Ecto neural progenitor cell (in vitro differentiated cells): ENCODE measurements around the gene SMTN.
"Not testable (repeated sequence)": the region's sequence is repeated elsewhere in the genome, so short reads cannot be mapped to it uniquely, and the experiment has no call there.

Source experiments
- DNase-seq: peaks from one replicate; pipeline ENCODE4 v3.0.0-alpha.2; 2018; ENCODE audit warnings: low spot score

SMTN gene

DNA sequence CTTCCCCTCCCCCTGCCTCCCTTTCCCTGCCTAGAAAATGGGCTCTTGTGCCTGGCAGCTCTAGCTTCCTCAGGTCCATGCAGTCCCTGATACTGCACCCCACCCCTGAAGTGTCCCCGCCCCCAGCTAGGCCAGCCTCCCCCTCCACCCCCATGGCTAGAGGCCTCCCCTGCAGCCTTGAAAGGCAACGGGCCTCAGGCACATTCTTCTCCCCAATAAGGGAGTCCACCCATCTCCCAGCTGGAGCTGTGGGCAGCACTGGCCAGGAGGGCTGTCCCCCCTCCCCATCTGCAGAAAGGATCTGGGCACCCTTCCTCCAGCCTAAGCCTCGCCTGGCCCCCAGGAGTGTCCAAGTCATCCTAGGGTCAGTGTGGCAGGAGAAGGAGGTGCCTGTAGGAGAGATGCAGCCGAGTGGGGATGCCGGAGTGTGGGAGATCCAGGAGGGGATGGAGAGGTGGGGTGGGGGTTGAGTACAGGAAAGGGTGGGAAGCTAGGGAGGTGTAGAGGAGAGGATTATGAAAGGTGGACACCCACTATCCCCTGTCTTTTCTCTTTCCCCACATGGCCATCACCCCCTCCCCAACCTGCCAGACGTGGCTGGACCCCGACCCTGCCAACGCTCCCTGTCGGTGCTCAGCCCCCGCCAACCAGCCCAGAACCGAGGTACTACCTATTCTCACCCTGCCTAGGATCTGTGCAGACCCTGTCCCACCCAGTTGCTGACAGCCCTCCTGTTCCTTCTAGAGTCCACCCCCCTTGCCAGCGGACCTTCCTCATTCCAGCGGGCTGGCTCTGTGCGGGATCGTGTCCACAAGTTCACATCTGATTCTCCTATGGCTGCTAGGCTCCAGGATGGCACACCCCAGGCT is 9.3 kb downstream of the SMTN start:
- peak; percentile 41 for DNase-seq

DNA sequence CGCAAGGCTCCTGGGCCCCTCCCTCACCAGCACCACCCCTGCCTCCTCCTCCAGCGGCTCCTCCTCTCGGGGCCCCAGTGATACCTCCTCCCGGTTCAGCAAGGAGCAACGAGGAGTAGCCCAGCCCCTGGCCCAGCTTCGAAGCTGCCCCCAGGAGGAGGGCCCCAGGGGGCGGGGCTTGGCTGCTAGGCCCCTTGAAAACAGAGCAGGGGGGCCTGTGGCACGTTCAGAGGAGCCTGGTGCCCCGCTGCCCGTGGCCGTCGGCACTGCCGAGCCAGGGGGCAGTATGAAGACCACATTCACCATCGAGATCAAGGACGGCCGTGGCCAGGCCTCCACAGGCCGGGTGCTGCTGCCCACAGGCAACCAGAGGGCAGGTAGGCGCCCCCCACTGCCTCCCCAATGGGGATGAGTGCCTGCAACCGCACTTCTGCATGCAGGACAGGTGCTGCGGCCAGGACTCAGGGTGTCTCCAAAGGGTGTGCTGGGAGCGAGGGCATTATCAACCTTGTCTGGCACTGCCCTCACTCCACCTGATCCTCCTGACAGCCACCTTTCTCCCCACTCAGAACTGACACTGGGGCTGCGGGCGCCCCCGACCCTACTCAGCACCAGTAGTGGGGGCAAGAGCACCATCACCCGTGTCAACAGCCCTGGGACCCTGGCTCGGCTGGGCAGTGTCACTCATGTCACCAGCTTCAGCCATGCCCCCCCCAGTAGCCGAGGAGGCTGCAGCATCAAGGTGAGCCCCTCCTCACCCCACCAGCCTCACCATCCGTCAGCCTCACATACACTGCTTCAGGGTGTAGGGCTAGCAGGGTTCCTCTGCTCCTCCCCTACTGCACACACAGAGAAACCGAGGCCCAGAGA is 10.2 kb downstream of the SMTN start:
- DNase-seq: peak; percentile 49

DNA sequence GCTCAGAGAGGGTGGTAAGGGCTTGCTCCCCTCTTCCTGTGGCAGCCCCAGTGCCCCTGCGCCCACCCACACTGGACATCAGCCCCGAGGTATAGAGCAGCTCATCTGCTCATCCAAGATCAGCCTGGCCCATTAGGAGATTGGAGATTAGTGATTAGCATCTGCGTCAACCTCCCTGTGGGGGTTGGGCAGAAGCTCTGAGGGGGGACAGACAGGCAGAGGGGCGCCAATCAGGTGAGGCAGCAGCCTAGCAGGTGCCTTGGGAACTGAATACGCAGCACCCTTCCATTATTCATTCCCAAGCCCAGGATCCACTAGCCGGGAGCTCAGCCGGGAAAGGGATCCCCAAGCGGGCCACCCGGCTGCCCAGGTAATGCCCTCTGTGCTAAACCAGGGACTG is 11.0 kb downstream of the SMTN start:
- peak; percentile 37 for DNase-seq

DNA sequence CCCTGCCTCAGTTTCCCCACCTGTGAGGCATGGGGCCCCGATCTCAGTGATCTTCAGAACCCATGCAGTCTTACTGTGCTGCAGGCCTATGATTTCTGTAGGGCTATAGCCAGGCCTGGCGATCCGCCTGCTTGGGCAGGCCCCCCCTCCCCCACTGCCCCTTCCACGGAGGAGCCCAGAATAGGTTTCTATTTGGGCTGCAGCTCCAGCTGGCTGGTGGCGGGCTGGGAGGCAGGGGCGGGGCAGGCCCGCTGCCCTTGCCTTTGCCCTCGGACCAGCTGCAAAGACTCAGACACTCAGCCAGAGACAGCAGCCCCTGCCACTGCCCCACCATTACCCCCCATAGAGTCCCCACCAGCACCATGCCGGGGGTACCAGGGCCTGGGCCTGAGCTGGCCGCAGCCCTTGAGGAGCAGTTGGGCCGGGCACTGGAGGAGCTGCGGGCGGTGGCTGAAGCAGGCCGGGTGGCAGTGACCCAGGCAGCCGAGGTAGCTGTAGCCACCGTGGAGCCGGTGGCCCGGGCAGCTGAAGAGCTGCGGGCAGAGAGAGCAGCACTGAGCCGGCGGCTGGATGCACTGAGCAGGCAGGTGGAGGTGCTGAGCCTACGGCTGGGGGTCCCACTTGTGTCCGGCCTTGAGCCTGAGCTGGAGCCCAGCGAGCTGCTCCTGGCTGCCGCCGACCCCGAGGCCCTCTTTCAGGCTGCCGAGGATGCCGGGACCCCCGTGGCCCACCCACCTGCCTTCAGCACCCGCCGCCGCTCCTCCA is 12.2 kb downstream of the SMTN start:
- peak; percentile 42 for DNase-seq

DNA sequence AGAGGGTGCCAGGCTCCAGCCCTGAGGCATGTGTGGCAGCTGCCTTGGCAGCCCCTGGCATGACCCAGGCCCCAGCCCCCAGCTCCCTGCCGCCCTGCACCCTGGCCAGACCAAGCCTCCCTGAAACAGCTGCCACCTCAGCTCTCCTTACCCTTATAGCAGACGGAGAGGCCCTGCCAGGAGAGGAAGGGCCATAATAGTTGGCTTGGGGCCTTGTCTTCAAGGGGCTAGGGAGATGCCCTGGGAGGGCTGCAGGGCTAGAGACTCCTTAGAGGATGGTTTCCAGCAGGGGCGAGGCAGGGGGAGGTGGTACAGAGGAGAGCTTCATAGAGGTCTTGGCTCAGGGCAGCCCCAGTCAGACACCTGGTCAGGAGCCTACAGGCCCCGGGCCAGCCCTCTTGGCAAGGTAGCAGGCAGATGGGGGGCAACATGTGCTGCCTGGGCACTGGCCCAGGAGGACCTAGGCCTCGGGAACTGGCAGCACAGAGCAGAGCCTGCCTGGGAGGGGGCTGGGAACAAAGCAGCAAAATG is 13.0 kb downstream of the SMTN start:
- DNase-seq: peak; percentile 38

DNA sequence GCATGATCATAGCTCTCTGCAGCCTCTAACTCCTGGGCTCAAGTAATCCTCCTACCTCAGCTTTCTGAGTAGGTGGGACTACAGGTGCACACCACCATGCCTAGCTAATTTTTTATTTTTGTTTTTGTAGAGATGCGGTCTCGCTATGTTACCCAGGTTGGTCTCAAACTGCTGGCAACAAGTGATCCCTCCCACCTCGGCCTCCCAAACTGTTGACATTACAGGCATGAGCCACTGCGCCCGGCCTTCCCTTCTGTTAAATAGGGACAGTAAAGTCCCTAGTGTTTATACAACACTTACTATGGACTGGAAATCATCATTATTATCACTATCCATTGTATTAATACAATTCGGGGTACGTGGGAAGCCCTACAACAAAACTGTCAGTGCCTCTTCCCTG is 13.6 kb downstream of the SMTN start:
- DNase-seq: no peak

DNA sequence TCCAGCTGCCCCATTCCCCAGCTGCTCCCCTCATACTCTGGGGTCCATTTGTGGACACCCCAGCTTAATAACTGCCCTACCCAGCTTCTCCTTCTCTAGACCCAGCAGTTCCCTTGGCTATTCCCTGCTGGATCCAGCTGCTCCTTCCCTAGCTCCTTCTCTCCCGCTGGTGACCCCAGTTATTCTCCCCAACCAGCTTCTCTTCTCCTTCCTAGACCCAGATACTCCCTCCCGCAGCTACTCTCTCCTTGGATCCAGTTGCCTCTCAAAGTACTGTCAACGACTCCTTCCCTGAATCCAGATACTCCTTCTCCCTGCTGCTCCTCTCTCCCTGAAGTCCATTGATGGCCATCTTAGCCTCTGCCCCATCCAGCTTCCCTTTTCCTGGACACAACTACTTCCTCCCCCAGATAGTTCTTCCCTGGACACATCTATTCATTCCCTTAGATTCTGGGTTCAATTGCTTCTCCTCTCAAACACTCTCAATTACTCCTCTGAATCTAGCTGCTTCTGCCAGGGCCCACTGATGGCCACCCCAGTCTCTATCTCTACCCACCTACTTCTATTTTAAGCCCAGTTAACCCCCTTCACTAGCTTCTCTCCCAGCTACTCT is 14.6 kb downstream of the SMTN start:
- DNase-seq: no peak

DNA sequence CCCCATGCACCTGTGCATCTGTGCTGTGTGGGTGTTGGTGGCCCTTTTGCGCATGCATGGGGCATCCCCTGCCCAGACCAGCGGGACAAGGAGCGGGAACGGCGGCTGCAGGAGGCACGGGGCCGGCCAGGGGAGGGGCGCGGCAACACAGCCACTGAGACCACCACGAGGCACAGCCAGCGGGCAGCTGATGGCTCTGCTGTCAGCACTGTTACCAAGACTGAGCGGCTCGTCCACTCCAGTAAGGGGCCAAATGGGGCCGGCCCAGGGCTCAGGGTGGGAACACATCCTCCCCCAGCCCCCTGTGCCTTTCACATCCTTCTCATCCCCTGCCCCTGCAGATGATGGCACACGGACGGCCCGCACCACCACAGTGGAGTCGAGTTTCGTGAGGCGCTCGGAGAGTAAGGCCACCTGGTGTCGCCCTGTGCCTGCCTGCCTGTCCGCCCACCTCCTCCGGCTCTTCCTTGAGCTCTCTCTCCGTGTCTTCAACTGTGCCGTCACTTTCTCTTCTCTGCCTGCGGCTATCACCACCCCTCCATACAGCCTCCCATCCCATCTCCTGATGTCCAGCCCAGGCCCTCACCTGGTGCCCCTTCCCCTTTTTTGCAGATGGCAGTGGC is 15.7 kb downstream of the SMTN start:
- no peak for DNase-seq

DNA sequence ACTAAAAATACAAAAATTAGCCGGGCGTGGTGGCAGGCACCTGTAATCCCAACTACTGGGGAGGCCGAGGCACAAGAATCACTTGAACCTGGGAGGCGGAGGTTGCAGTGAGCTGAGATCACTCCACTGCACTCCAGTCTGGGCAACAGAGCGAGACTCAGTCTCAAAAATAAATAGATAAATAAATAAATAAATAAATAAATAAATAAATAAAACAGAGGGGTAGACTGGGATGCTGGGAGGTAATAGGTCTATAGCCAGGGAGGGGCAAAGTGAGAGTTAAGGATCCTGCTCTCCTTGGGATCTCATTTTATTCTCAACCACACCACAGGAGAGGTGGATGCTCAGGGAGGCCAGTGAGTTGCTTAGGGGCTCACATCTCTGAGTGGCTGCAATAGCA is 16.4 kb downstream of the SMTN start:
- DNase-seq: not testable (repeated sequence)

DNA sequence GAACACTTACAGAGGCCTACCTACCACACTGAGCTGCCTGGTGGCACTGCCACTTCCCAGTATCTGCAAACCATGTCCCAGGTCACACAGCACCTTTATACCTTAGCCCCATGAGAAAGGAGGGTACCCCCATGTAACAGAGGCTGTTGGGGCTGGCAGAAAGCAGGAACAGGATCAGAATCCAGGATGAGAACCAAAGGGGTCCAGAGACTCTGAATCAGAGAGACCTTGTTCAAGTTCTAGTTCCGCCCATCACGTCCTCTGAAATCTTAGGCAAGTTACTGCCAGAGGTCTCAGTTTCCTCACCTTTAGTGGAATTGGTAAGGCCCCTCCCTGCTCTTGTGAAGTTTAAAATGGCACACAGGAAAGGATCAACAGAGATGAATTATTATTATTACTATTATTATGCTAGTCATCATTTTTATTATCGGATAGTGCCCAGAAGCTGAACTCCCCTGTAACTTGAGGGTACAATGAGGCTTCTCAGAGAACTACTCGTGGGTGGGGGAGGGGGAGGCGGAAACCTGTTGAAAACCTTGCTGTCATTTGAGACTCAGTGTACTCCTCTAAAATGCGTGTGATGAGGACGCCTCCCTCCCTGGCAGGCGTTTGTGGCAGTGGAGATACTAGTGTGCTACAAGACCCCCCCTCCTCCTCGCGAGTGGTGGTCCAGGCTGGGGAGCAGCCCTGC is 17.0 kb downstream of the SMTN start:
- DNase-seq: no peak

DNA sequence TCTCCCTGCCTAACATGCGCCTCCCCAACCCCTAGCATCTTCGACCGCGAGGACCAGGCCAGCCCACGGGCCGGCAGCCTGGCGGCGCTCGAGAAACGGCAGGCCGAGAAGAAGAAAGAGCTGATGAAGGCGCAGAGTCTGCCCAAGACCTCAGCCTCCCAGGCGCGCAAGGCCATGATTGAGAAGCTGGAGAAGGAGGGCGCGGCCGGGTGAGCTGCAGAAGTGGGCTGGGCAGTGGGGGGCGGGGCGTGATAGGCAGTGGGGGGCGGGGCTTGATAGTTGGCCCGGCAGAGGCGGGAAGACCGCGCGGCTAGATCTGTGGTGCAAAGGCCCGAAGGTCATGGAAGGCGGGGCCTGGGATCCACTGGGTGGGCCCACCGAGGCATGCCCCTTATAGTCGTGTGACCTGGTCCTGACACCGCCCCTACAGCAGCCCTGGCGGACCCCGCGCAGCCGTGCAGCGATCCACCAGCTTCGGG is 17.6 kb downstream of the SMTN start:
- peak; percentile 90 for DNase-seq

DNA sequence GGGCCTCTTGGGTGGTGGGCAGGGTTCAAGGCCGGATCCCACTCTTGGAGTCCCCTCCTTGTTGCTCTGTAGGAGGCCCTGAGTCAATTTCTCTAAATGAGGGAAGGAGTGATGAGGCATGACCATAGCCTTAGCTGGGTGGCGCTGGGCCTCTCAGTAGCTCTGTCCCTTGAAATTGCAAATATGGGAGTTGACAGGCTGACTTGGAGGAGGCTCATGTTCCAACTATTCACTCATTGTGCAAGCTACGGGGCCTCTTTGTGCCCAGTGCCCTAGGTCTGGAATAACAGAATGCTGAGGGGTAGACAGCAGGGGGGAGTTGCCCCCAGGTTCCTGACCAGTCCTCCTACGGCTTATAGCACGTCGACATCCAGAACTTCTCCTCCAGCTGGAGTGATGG is 18.3 kb downstream of the SMTN start:
- DNase-seq: no peak

DNA sequence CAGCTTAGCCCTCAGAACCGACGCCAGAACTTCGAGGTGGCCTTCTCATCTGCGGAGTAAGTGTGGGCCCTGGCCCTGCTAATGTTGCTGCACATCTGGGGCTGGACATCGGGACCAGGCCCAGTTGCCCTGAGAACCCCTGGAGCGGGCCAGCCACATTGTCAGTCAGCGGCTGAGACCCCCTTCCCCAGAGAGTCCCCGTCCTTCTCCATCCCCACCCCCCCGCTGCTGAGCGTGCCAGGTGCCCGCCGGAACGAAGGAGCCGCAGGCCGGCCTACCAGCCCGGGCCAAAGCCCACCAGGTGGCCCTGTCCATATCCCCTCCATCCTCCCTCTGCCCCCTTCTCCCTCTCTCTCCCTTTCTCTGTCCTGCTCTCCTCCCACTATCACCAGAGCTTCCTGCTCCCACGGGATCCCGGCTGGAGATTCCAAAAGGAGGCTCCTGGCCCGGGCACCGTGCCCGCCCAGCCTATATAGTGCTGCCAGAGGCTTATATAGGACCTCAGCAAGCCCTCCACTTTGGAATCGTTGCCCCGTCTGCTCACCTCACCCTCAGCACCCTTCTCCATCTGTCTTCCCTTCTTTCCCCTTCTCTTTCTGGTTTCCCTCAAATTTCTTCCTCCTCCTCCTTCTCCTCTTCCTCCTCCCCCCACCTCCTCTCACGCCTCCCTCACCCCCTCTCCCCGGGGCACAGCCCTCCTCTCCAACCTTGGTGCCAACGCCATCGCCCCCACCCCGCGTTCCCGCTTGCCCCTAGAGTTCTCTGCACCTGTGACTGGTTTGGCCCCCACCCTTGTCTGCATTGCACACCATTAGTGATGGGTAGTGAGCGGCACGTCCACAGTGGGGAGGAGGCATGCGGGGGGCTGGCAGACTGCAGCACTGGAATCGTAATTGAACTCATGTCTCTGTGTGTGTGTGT is 19.0 kb downstream of the SMTN start:
- no peak for DNase-seq

DNA sequence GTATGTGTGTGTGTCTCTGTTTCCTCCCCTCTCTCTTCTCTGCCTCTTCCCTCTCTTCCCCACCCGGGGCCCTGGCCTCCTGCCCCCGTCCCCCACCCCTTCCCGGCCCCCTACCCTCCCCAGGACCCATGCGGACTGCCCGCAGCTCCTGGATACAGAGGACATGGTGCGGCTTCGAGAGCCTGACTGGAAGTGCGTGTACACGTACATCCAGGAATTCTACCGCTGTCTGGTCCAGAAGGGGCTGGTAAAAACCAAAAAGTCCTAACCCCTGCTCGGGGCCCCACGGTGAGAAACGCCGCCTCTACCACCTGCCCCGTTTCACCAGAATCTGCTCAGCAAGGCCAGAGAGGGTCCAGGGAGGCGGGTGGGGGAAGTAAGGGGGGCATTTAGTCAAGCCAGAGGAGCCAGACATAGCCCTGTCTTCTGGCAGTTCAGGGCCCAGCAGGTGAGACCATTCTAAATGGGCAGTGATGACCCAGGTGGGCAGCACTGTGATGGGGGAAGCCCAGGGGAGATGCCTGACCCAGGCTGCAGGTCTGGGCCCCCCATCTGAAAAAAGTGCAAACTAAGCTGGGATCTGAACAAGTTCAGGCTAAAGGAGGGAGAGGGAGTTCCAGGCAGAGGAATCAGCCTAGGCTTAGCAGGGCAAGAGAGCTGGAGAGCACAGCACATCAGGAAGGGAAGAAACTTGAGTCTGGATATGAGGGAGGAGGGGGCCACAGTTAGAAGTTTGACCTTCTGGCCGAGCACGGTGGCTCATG is 19.8 kb downstream of the SMTN start:
- DNase-seq: no peak

DNA sequence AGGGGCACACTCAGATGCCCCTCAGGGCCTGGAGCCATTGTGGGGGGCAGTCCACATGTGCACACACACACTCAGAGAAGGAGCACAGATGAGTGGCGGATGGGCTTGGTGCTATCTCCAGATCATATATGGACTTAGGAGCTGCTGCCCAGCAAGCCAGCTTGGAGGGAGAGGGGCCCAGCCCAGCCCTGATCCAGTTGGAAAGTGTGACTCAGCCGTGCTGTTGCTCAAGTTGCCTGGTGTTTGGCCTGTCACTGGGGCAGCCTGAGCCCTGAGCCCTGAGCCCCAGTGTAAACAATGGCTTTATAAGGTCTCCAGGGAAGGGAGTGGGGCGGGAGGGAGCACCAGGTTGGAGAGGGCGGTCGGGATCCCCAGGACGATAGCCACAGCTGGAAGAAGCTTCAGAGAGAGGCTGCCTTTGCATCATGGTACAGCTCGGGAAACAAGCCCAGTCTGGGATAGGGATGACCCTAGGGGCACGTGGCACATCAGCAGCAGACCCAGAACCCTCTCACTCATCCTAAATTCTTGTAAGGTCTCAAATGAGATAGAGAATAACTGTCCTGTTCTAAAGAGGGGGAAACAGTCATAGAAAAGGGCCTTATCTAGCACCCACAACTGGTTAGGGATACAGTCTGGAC is 21.4 kb downstream of the SMTN start:
- no peak for DNase-seq

DNA sequence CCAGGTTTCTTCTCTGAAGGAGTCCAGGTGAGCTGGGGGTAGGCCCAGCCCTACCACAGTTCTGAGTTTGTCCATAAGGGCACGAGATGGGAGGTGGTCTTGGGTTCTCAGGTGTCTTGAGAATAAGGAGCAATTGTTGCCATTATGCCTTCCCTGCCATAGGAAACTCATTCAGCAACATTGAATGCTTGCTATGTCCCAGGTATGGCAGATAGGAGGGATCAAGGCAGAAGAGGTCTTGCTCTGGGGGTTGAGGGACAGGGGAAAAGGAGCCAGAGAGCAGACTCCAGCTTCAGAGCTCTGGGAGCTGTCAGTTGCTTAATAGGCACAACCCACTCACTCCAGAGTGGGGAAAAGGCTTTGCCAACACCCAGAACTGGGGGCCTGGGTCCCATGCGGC is 22.0 kb downstream of the SMTN start:
- no peak for DNase-seq

DNA sequence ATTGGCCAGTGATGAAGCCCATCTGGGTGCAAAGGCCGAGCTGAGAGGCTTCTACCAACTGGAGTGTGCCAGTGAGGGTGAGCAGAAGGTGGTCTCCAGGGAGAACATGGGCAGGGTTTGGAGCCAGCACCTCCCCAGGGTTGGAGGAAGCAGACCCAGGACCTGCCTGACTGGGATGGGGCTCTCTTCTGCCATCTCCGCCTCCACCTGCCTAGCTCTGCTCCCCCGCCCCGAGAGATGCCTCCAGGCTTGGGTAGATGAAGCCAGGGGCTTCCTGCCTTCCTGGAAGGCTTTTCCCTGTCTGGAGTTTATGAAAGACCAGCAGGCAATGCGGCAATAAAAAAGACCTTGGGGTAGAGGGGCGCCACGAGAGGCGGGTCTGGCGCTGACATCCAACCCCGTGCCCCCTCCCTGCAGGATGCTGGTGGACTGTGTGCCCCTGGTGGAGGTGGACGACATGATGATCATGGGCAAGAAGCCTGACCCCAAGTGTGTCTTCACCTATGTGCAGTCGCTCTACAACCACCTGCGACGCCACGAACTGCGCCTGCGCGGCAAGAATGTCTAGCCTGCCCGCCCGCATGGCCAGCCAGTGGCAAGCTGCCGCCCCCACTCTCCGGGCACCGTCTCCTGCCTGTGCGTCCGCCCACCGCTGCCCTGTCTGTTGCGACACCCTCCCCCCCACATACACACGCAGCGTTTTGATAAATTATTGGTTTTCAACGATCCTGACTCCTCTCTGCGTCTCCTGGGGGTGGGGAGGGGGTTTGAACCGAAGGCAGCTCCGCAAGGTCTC is 23.0 kb downstream of the SMTN start:
- no peak for DNase-seq
